Measurements from ENCODE around the gene TRIM23.

The TRIM23 gene

GRCh38 chr5:65562731-65563701, 61.1 kb downstream of the TRIM23 start, which contains the start of the genes CENPK and PPWD1:
Gene CENPK, minus strand, starts transcription at chr5:65563168. Its CDS starts 8,261 bp downstream, at chr5:65554907.
Gene PPWD1, plus strand, starts transcription at chr5:65563296. Its CDS starts 15 bp downstream, at chr5:65563311.
- peak; percentile 95 for DNase-seq

GRCh38 chr5:65556718-65557117, 67.4 kb downstream of the TRIM23 start:
- DNase-seq, result no peak

- no peak for DNase-seq
These were observed 68.0 kb downstream of the TRIM23 start for GRCh38 chr5:65556181-65556580.

- no peak for DNase-seq
These were observed 68.8 kb downstream of the TRIM23 start for GRCh38 chr5:65555287-65555686.

- DNase-seq, result no peak
These were observed 70.2 kb downstream of the TRIM23 start for GRCh38 chr5:65553941-65554340.

GRCh38 chr5:65548281-65548680, 75.9 kb downstream of the TRIM23 start:
- DNase-seq, result no peak

- DNase-seq, result no peak
These were observed 78.0 kb downstream of the TRIM23 start for GRCh38 chr5:65546141-65546540.

GRCh38 chr5:65544473-65544872, 79.7 kb downstream of the TRIM23 start:
- DNase-seq, result no peak

- DNase-seq, result no peak
These were observed 84.3 kb downstream of the TRIM23 start for GRCh38 chr5:65539827-65540226.
